GM12878 (cell line): ENCODE results near the gene ARSD. TPM values are rescaled to one million over a fixed set of nuclear protein-coding genes. Genes with fewer than 3 reads are reported as not detected.

Experiments used
- ATAC-seq: fragments of 200-7000 bp; cut with Tn5 transposase; 3 replicates; pipeline ENCODE4 v1.9.1; 2020; ENCODE audit warnings: mild to moderate bottlenecking, moderate library complexity
- BruUV-seq: library from RNA; stranded (reverse); fragments of 400-500 nt; replicated peaks from 2 replicates; lab custom pipeline; 2021; lab: Mats Ljungman, UMichigan
- CTCF ChIA-PET: fragments of 300-600 bp; sonication (Branson Sonifier 250); formaldehyde crosslinking; extraction: SDS; loops from one replicate; lab custom pipeline; 2021; ENCODE audit warnings: inconsistent platforms; lab: Yijun Ruan, JAX
- POLR2A ChIA-PET: fragments of 350-600 bp; formaldehyde crosslinking; extraction: SDS; loops from one replicate; lab custom pipeline; 2021; ENCODE audit warnings: inconsistent platforms; lab: Charles Lee
- RAD21 ChIA-PET: fragments of 300-600 bp; sonication (Branson Sonifier 250); formaldehyde crosslinking; loops from one replicate; lab custom pipeline; 2023; ENCODE audit warnings: antibody characterized with exemption; ENCODE audit not compliant: unreplicated experiment; lab: Charles Lee
- SMC1A ChIA-PET: fragments of 300-600 bp; sonication (Branson Sonifier 250); formaldehyde crosslinking; loops from one replicate; lab custom pipeline; 2023; ENCODE audit not compliant: unreplicated experiment, uncharacterized antibody; lab: Charles Lee
- DNase-seq: peaks from one replicate; pipeline ENCODE4 v3.0.0-alpha.2; 2011; ENCODE audit warnings: low read depth, low spot score
- FAIRE-seq: peaks from 3 replicates; lab custom pipeline; 2011; peaks lifted over from hg19 to GRCh38; lab: Jason Lieb, UNC
- H2AFZ ChIP-seq: 2 replicates; pipeline ENCODE4 v1.6.0; 2011; ENCODE audit warnings: low read depth, low read length, control low read depth; ENCODE audit not compliant: control insufficient read depth
- H3K27ac ChIP-seq: 2 replicates; pipeline ENCODE4 v1.5.1; 2011; ENCODE audit warnings: control low read depth; ENCODE audit not compliant: control insufficient read depth, insufficient read depth
- H3K27me3 ChIP-seq, 2 experiments: replicated peaks in 1 of 2; 2 replicates each; pipeline versions ENCODE4 v1.6.0 to v1.6.1; 2011; ENCODE audit warnings: low read length in 1 of 2; ENCODE audit not compliant: control insufficient read depth in 2 of 2, insufficient read depth in 2 of 2
- H3K36me3 ChIP-seq, 2 experiments: 2 replicates each; pipeline ENCODE4 v1.5.1; 2011; ENCODE audit warnings: low read length in 1 of 2; ENCODE audit not compliant: control insufficient read depth in 2 of 2, insufficient read depth in 2 of 2
- H3K4me1 ChIP-seq: 2 replicates; pipeline ENCODE4 v1.6.1; 2011; ENCODE audit warnings: mild to moderate bottlenecking, low read length, moderate library complexity, mixed read lengths; ENCODE audit not compliant: control insufficient read depth, insufficient read depth
- H3K4me2 ChIP-seq: 2 replicates; pipeline ENCODE4 v1.6.0; 2011; ENCODE audit warnings: control low read depth; ENCODE audit not compliant: control insufficient read depth, insufficient read depth
- H3K4me3 ChIP-seq: fragments of 200-600 bp; sonication (generic); 2 replicates; pipeline ENCODE4 v1.5.1; 2016
- H3K79me2 ChIP-seq: 2 replicates; pipeline ENCODE4 v1.6.0; 2011; ENCODE audit warnings: low read length; ENCODE audit not compliant: control insufficient read depth, insufficient read depth
- H3K9ac ChIP-seq: 2 replicates; pipeline ENCODE4 v1.8.0; 2011; ENCODE audit warnings: low read length, control low read depth, mixed read lengths; ENCODE audit not compliant: control insufficient read depth, insufficient read depth
- H3K9me3 ChIP-seq: replicated peaks from 3 replicates; pipeline ENCODE4 v1.5.1; 2011; ENCODE audit warnings: mild to moderate bottlenecking, low read length; ENCODE audit not compliant: control insufficient read depth, insufficient read depth
- H4K20me1 ChIP-seq: 2 replicates; pipeline ENCODE4 v1.6.0; 2011; ENCODE audit not compliant: control insufficient read depth, insufficient read depth
- CREB1 ChIP-seq: IDR thresholded peaks from 2 replicates; pipeline ENCODE4 v1.6.1; 2012; ENCODE audit warnings: low read depth, mild to moderate bottlenecking, inconsistent platforms
- EP300 ChIP-seq, 2 experiments: fragments of 150-350 bp in 1 of 2; IDR thresholded peaks; 2 replicates each; pipeline ENCODE4 v1.6.1; 2011 to 2012; ENCODE audit warnings: low read depth in 2 of 2, low read length in 2 of 2, borderline replicate concordance in 1 of 2, improper control_type of control experiment in 1 of 2, inconsistent platforms in 1 of 2; ENCODE audit not compliant: control insufficient read depth in 1 of 2
- FOXM1 ChIP-seq: IDR thresholded peaks from 2 replicates; pipeline ENCODE4 v1.6.1; 2012; ENCODE audit warnings: low read depth, mild to moderate bottlenecking, inconsistent platforms, low read length, moderate library complexity
- GATAD2B ChIP-seq: fragments of 450-650 bp; conservative IDR thresholded peaks from 2 replicates; pipeline ENCODE4 v1.6.1; 2017; ENCODE audit warnings: low read depth, mild to moderate bottlenecking, moderate library complexity
- KLF5 ChIP-seq: fragments of 450-650 bp; IDR thresholded peaks from 2 replicates; pipeline ENCODE4 v1.6.1; 2014; ENCODE audit warnings: mild to moderate bottlenecking; ENCODE audit not compliant: partially characterized antibody
- TAF1 ChIP-seq: IDR thresholded peaks from 2 replicates; pipeline ENCODE4 v1.6.1; 2011; ENCODE audit warnings: mild to moderate bottlenecking, low read depth, low read length, borderline replicate concordance
- ZBTB40 ChIP-seq: fragments of 450-650 bp; IDR thresholded peaks from 2 replicates; pipeline ENCODE4 v1.6.1; 2016; ENCODE audit warnings: mild to moderate bottlenecking, moderate library complexity, borderline replicate concordance
- WGBS: methylation state at CpG from one replicate; pipeline ENCODE4 v1.1.6; 2016; ENCODE audit warnings: low lambda C conversion rate; ENCODE audit not compliant: insufficient replicate concordance, insufficient coverage; ENCODE audit errors: missing lambda C conversion rate; 5-methylcytosine and 5-hydroxymethylcytosine counted together
- in situ Hi-C: fragments of 300-500 bp; cut with MboI; formaldehyde crosslinking; loops from 9 replicates; pipeline ENCODE4 v1.14.3; 2018; ENCODE audit warnings: mixed read lengths
- intact Hi-C: fragments of 100-400 bp; cut with micrococcal nuclease; formaldehyde crosslinking; loops from one replicate; pipeline ENCODE4 v1.14.2; 2022; ENCODE audit not compliant: unreplicated experiment
- polyA plus RNA-seq, 11 experiments: library from polyadenylated mRNA; depleted of rRNA in 4 of 11; unstranded in 6 of 11; stranded (reverse) in 5 of 11; fragments of >200 nt; fragmentation: Nextera tagmentation in 4 of 11; fragmentation: Illumina TruSeq in 1 of 11; extraction: Ambion mirVana in 4 of 11; extraction: Trizol in 1 of 11; gene quantifications; 1 replicate in 1 of 11; 2 replicates in 10 of 11; pipeline versions ENCODE4 v1.2.1 to v1.2.3, GENCODE V29; 2011 to 2016; ENCODE audit warnings: inconsistent platforms in 2 of 11, missing spikeins in 2 of 11, low read depth in 1 of 11
- total RNA-seq, 4 experiments: library from RNA; depleted of rRNA in 3 of 4; stranded (reverse); fragments of >200 nt in 3 of 4; fragmentation: Illumina TruSeq in 1 of 4; extraction: Trizol in 1 of 4; gene quantifications; 2 replicates each; pipeline versions ENCODE4 v1.2.1 to v1.2.3, GENCODE V29; 2013 to 2021
- TF ChIP-seq, protein P1 (sequence below): fragments of 450-650 bp; IDR thresholded peaks from 2 replicates; pipeline ENCODE4 v1.6.1; 2017; ENCODE audit warnings: low read depth, mild to moderate bottlenecking, moderate library complexity
- TF ChIP-seq, protein P2 (sequence below): fragments of 450-650 bp; IDR thresholded peaks from 2 replicates; pipeline ENCODE4 v1.6.1; 2014; ENCODE audit warnings: mild to moderate bottlenecking
- TF ChIP-seq, protein P3 (sequence below): IDR thresholded peaks from 2 replicates; pipeline ENCODE4 v1.6.1; 2012; ENCODE audit warnings: mild to moderate bottlenecking, low read depth, low read length

The ARSD gene
- total and polyA plus RNA-seq, 10 of the 15 experiments (the other 5 are each of a cell fraction or from before 2014, with no cell fraction given), result 0.05 to 1.5 (median 0.43) TPM

- TF ChIP-seq ZBTB40 (no peak), EP300 (IDR thresholded peaks at IDR 0.05; ENCODE audit: borderline replicate concordance in 1 of 2, control insufficient read depth in 1 of 2, low read depth in 2 of 2, low read length in 2 of 2) (no peak), FOXM1 (no peak)
Observed at GRCh38 chrX:2921193-2921592, 7.9 kb downstream of the ARSD start (continued).

DNA sequence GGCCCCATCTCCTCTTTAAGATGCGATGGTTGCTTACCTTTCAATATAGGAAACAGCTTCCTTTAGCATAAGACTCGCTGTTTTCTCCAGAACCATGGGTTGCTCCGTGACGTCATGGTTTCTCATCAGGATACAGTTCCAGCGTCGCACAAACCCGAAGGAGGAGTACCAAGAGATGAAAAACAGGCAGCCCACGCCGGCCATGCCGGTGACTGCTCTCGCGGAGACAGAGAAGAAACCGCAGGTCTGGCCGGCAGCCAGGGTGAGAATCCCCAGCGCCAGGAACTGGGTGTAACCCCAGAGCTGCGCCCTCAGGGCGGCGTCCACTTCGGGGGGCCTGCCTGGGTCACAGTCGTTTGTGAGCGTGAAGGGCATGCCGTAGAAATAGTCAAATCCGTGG, 11.4 kb downstream of the ARSD start:
- no peak for FAIRE-seq
- no peaks in the 10 kb centered on the region for H3K4me1 ChIP-seq
- no peak overlapping the region for H3K4me3 ChIP-seq
- ChIA-PET POLR2A (no interaction called here), SMC1A (no interaction called here), CTCF (no interaction called here), RAD21 (no interaction called here)
- in situ Hi-C loops, result no loop called here
- H3K36me3 ChIP-seq, result no peaks in the 10 kb centered on the region
- ATAC-seq, result no peak
- H4K20me1 ChIP-seq, result no peaks in the 10 kb centered on the region
- no peak overlapping the region for H3K27ac ChIP-seq
- no peaks in the 10 kb centered on the region for H3K27me3 ChIP-seq
- BruUV-seq, result no TSS peak
- 90% methylated on average over 23 of the region's 23 CpGs for WGBS
- no peaks in the 10 kb centered on the region for H3K79me2 ChIP-seq
- no peaks in the 10 kb centered on the region for H3K9me3 ChIP-seq
- no peak for DNase-seq
- no peak overlapping the region for H3K4me2 ChIP-seq
- H2AFZ ChIP-seq, result no peak overlapping the region
- no peak overlapping the region for H3K9ac ChIP-seq
- intact Hi-C loops, result no loop called here
- TF ChIP-seq CREB1 (no peak), TAF1 (no peak), KLF5 (no peak), GATAD2B (no peak)
- TF ChIP-seq, protein P1, sequence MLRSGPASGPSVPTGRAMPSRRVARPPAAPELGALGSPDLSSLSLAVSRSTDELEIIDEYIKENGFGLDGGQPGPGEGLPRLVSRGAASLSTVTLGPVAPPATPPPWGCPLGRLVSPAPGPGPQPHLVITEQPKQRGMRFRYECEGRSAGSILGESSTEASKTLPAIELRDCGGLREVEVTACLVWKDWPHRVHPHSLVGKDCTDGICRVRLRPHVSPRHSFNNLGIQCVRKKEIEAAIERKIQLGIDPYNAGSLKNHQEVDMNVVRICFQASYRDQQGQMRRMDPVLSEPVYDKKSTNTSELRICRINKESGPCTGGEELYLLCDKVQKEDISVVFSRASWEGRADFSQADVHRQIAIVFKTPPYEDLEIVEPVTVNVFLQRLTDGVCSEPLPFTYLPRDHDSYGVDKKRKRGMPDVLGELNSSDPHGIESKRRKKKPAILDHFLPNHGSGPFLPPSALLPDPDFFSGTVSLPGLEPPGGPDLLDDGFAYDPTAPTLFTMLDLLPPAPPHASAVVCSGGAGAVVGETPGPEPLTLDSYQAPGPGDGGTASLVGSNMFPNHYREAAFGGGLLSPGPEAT, result no peak
- TF ChIP-seq, protein P2, sequence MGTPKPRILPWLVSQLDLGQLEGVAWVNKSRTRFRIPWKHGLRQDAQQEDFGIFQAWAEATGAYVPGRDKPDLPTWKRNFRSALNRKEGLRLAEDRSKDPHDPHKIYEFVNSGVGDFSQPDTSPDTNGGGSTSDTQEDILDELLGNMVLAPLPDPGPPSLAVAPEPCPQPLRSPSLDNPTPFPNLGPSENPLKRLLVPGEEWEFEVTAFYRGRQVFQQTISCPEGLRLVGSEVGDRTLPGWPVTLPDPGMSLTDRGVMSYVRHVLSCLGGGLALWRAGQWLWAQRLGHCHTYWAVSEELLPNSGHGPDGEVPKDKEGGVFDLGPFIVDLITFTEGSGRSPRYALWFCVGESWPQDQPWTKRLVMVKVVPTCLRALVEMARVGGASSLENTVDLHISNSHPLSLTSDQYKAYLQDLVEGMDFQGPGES, result no peak
- TF ChIP-seq, protein P3, sequence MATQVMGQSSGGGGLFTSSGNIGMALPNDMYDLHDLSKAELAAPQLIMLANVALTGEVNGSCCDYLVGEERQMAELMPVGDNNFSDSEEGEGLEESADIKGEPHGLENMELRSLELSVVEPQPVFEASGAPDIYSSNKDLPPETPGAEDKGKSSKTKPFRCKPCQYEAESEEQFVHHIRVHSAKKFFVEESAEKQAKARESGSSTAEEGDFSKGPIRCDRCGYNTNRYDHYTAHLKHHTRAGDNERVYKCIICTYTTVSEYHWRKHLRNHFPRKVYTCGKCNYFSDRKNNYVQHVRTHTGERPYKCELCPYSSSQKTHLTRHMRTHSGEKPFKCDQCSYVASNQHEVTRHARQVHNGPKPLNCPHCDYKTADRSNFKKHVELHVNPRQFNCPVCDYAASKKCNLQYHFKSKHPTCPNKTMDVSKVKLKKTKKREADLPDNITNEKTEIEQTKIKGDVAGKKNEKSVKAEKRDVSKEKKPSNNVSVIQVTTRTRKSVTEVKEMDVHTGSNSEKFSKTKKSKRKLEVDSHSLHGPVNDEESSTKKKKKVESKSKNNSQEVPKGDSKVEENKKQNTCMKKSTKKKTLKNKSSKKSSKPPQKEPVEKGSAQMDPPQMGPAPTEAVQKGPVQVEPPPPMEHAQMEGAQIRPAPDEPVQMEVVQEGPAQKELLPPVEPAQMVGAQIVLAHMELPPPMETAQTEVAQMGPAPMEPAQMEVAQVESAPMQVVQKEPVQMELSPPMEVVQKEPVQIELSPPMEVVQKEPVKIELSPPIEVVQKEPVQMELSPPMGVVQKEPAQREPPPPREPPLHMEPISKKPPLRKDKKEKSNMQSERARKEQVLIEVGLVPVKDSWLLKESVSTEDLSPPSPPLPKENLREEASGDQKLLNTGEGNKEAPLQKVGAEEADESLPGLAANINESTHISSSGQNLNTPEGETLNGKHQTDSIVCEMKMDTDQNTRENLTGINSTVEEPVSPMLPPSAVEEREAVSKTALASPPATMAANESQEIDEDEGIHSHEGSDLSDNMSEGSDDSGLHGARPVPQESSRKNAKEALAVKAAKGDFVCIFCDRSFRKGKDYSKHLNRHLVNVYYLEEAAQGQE, result no peak
